Stimulated activated CD4-positive, alpha-beta T cell treated with anti-CD3 and anti-CD28 coated beads, Interleukin-15, amount 100 ng/mL, for 24 hours (primary cell): ENCODE data around the gene CLC.
"Not testable (repeated sequence)": the region's sequence is repeated elsewhere in the genome, so short reads cannot be mapped to it uniquely, and the experiment has no call there.

Experiments
- DNase-seq: peaks from one replicate; pipeline ENCODE4 v3.0.0-alpha.2; 2020

Gene CLC

DNA sequence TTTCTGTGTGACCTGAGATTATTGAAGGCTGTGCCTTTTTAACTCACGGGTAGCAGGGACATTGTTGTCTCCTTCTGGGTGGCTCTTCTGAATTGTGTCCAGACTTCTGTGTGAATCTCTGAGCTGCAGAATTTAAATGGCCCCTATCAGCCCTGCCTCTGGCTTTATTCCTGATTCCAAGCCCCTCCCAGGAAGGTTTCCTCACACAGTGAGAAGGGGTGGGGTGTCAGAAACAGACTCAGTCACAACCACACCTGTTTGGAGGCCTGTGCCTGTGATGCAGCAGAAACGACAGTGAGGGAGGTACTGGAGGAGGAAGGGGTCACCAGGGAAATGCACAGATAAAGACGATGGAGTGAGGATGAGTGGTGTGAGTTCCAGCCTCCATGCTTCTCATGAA, at the start of gene CLC:
CLC (minus strand) TSS at position 139 of the 400 bp plus-strand sequence; CDS start at position 62, 77 bp downstream.
- no peak for DNase-seq

DNA sequence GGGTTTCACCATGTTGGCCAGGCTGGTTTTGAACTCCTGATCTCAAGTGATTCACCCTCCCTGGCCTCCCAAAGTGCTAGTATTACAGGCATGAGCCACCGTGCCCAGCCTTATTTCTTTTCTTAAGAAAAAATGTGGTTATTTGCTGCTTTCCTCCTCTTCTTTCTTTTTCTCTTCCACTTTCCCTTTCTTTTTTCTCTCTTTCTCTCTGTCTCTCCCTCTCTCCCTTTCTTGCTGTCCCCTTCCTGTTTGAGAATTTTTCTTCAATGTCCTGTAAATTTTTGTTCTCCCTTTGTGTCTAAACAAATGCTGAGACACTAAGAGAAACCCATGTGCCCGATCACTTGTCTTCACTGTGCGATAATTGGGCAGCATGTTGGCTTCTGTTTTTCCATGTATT, 43.1 kb upstream of the CLC start:
- DNase-seq: no peak

DNA sequence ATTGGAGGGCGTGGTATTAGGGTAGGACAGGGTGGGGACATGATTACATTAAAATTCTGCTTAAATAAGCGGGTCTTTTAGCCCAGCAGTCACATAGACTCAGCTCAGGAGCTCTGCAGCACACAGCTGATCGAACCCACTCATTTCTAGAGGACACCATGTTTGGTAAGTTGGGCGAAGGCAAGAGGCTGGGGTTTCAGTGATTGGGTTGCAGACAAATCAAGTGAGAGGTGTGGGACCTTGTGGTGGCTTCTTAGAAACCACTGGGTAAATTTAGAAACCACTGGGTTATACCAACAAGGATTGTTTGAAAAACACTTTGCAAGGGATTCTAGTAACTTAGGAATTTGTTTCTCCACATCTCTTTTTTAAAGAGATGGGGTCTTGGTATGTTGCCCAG, 40.9 kb upstream of the CLC start, which contains the start of gene LEUTX:
LEUTX (plus strand) TSS at position 92 of the 400 bp plus-strand sequence; CDS start at position 159, 67 bp downstream.
- DNase-seq: peak; percentile 13

DNA sequence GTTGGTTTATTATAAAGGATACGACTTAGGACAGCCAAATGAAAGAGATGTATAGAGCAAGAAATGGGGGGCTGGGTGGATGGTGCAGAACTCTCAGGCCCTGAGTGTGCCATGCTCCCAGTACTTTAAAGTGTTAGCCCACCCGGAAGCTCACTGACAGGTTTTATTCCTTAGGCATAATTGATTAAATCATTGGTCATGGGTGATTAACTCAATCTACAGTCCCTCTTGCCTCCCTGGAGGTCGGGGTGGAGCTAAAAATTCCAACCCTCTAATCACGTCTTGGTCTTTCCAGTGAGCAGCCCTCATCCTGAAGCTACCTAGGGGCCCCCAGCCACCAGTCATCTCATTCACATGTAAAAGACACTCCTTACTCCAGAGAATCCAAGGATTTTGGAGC, 31.0 kb upstream of the CLC start:
- no peak for DNase-seq

DNA sequence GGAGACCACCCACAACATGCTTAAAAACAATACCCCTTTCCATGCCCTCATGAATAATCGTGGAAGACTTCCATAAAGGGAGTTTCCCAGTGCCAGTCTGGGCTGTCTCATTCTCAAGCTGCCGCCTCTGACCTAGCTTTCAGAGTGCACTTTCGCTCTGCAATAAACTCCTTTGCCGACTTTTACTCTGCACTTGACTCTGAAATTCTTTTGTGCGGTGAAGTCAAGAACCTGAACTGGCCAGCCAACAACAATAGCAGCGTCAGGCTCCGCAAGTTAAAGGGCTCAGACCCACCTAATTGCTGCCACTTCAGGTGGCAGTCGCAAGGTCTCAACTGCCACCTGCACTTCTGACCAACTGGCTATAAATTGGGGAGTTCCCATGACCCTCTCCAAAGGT, 30.5 kb upstream of the CLC start:
- DNase-seq: no peak

DNA sequence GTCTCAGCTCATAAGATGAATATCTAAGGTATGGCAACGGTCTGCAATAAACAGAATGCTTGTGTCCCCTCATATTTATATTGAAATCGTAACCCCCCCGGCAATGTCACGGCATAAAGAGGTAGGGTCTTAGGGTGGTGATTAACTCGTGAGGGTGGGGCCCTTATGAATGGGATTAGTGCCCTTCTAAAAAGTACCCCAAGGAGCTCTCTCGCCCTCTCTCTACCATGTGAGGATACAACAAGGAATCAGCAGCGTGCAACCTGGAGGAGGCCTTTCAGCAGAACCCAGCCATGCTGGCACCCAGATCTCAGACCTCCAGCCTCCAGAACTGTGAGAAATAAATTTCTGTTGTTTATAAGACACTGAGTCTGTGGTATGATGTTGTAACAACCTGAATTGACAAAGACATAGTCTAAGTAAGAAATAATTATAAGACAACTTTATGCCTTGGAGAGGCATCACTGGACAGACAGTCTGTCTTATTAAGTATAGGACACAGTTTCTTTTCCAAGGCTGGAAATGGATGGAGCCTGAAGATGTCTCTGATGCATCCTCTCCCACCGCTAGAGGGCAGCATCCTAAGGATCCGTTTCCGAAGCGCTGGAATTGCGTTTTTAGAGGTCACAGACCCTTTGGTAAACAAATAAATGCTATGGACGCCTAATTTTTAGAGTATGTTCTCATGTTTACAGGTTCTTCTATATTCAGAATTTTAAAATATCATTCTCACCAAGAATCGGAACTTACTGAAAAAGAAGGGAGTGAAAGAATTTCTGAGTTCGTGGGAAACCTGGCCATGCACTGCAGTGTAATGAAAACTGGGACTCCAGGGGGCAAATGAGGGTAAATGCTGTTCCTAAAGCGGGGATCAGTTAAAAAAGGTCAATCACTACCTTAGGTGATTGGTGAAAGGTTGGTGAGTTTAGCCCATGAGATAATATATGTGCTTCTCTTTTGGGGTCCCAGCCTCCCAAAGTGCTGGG, 27.6 kb upstream of the CLC start:
- peak; percentile 66 for DNase-seq

DNA sequence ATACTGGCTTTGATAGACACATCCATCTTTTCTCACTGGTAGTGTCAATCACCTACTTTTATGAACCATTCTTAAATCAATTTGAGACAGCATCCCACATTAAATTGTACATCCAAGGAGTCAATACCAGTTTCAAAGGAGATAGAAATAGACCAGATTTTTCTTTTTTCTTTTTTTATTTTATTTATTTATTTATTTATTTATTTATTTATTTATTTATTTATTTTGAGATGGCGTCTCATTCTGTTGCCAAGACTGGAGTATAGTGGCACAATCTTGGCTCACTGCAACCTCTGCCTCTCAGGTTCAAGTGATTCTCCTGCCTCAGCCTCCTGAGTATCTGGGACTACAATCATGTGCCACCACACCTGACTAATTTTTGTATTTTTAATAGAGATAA, 24.0 kb upstream of the CLC start:
- DNase-seq: not testable (repeated sequence)

DNA sequence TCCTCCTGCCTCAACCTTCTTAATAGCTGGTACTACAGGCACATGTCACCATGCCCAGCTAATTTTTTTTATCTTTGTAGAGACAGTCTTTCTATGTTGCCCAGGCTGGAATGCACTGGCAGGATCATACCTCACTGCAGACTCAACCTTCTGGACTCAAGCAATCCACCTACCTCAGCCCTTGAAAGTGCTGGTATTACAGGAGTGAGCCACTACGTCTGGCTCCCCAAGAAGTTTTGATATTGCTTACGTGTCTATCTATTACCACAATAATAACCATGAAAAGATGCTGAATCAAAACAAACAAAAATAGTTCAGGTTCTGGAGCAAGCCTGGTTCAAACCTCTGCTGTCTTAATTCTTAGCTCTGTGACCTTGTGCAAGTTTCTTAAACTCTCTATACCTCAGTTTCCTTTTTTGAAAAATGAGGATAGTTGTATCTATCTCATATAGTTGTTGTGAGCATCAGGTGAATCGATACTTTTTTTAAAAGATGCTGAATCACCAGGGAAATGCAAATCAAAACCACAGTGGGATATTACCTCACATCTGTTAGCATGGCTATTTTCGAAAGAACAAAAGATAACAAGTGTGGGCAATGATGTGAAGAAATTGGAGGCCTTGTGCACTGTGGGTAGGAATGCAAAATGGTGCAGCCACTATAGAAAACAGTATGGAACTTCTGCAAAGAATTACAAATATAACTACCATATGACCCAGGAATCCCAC, 21.8 kb upstream of the CLC start:
- no peak for DNase-seq

DNA sequence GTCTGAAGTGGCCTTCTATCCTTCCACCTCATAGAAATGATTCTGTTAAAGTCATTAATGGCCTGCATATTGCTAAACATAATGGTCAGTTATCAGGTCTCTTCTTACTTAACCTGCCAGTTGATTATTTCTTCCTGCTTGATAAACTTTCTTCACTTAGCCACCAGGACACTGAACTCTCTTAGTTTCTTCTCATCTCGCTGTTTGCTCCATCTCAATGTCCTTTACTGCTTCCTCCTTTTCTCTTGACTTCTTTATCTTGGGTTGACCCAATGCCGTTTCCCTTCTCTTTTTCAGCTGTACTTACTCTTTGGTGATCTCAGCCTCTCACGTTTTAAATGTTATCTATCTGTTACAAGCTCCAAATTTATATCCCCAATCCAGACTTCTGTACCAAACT, 17.1 kb upstream of the CLC start:
- no peak for DNase-seq

DNA sequence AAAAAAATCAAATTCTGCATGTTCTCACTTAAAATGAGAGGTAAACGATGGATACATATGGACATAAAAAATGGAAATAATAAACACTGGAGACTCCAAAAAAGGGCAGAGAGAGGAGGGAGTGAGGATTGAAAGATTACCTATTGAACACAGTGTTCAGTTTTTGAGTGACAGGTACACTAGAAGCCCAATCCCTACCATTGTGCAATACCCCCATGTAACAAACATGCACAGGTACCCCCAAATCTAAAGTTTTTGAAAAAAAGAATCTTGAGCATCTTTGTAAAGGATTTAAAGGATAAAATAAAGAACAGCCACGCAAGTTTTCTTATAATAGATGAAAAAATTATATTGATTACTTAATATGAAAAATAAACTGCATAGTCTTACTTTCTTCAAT, 16.7 kb upstream of the CLC start:
- no peak for DNase-seq

DNA sequence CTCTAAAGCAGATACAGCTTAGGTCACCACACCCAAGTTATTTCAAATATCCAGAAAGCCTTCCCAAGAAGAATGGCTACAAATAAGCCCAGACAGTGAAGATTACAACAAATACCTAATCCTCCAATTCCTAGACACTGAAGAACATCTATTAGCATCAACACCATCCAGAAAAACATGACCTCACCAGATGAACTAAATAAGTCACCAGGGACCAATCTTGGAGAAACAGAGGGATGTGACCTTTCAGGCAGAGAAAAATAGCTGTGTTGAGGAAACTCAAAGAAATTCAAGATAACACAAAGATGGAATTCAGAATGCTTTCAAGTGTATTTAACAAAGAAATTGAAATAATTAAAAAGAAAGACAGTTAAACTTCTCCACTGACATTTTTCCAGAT, 15.0 kb upstream of the CLC start:
- DNase-seq: no peak

DNA sequence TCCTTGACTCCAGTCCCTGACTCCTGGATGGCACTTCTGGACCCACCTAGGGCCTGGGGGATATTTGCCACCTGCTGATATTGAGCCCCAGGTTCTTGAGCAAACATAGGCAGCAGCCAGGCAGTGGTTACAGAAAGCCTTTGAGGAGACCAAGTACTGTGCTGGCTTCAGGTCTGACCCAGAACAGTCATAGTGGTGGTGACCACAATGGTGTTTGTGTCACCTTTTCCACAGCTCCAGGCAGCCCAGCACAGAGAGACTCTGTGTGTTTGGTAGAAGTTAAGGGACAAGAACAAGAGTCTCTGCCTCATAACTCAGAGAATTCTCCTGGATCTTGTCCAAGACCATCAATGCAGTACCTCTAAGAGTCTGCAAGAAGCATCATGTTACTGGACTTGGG, 14.6 kb upstream of the CLC start:
- DNase-seq: peak; percentile 28

DNA sequence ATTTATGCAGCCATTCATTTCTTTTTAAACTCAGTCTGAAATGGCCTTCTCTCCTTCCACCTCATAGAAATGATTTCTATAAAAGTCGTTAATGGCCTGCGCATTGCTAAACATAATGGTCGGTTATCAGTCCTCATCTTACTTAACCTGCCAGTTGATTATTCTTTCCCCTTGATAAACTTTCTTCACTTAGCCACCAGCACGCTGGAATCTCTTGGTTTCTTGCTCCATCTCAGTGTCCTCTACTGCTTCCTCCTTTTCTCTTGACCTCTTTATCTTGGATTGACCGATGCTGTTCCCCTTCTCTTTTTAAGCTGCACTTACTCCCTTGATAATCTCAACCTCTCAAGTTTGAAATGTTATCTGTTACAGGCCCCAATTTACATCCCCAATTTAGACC, 12.2 kb upstream of the CLC start:
- no peak for DNase-seq

DNA sequence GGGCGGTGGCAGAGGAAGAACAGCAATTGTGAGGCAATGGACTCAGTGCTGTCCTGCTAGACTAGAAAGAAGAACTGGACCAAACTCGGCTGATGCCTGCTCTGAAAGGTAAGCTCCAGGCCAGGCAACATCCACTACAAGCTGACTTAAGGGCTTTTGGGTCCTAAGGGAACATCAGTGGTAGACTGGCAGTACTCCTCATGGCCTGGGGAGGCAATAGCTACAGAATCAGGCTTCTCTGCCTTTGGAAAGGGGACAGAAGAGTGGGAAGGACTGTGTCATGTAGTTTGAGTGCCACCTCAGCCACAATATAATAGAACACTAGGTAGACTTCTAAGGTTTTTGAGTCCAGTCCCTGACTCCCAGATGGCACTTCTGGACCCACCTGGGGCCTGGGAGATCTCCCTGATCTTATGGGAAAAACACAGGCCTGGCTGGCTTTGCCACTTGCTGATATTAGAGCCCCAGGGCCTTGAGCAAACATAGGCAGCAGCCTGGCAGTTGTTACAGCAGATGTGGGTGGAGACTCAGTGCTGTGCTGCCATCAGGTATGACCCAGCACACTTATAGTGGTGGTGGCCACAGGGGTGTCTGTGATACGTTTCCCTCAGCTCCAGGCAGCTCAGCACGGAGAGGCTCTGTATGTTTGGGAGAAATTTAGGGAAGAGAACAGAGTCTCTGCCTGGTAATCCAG, 9.2 kb upstream of the CLC start:
- DNase-seq: no peak

DNA sequence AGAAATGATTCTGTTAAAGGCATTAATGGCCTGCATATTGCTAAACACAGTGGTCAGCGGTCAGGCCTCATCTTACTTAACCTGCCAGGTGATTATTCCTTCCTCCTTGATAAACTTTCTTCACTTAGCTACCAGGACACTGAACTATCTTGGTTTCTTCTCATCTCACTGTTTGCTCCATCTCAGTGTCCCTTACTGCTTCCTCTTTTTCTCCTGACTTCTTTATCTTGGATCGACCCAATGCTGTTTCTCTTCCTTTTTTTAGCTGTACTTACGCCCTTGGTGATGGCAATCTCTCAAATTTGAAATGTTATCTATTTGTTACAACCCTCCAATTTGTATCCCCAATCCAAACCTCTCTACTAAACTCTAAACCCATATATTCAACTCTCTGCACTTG, 7.8 kb upstream of the CLC start:
- no peak for DNase-seq

DNA sequence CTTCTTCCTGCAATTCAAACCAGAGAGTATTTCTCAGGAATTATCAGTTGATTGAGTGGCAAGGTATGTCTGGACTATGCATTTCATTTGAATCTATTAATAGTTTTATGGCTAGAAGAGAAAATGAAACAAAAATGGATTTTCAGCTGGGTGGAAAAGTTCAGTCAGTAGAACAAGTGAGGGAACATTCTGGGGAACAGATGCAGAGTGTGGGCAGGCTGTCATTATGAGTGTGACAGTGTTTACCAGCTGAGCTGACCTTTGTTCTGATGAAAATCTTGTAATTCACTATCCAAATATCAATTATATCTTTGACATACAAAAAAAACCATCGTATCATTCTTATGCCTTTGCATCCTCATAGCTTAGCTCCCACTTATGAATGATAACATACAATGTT, 2.6 kb upstream of the CLC start:
- DNase-seq: peak; percentile 37

DNA sequence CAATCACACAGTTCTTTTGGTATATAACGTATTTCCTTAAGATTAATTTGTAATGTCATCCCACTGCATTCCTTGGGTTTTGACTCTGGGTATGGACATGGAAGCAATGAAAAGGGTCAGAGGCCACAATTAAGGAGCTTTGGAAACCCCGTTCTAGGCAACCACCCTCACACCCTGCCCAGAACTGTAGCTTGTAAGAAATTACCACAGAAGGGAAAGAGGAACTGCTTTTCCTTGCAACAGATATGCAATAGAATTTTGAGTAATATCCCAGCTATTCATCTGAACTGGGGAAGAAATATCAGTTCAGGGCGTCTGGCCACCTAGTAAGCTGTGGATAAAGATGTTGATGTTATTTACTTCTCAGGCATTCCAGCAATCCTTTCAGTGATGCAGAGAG, 985 bp upstream of the CLC start:
- DNase-seq: no peak

DNA sequence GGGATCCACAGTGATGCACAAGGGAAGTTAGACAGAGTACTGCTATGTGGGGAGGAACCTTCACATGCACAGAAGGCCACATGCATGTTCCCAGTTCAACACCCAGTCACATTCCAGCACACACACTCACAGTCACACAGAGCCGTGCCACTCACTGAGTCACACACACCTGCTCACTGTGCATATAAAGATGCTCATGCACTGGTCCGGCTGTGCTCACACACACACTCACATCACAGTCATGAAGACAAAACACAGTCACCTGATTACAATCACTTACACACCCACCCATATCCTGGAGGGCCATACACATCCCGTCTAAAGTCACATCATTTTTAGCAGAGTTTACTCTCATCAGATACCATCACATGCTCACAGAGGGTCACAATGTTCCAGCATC, 478 bp downstream of the CLC start:
- DNase-seq: peak; percentile 11

DNA sequence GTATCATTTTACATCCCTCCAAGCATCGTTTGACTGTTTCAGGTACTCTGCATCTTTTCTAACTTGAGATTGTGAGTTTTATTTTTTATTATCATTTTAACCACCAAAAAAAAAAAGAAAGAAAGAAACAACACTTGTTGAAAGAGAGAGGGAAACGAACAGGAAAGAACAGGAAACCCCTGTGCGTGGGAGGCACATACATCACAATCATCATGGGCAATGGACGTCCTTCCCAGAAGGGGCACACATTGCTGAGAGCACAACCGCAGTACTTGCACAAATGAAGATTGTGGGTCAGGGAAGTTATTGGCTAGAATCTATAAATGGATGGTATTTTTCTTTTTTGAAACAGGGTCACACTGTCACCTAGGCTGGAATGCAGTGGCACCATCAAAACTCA, 1.7 kb downstream of the CLC start:
- peak; percentile 21 for DNase-seq

DNA sequence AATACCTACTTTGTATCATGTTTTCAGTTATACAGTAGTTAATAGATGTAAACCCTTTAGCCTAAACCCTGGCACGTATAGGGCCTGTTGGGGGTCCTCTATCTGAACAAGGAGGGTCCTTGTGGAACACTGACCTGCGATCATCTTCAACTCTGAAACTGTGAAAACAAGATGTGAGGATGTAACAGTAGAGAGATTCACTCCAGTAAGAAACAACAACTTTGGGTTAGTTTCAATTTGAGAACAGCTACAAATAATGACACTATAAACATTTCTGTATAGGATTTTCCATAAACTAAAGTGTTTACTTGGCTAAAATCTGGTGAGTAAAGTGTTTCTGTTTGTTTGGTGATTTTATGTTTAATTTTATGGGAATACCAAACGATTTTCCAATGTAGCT, 2.1 kb downstream of the CLC start:
- DNase-seq: no peak

DNA sequence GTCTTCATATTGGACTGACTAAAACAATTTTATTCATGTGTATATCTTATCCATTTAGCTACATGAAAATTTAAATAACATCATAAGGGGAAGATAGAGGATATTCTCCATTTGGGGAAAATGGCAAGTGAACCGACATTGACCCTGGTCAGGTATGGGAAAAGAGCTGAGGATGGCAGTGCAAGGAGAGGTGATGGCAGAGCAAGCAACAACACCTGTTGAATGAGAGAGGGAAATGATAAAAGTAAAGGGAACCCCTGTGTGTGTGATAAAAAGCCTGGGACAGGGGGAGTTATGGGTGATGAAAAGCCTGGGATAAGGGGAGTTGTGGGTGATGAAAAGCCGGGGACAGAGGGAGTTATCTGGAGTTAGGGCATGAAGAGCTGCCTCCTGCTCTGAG, 4.0 kb downstream of the CLC start:
- no peak for DNase-seq

DNA sequence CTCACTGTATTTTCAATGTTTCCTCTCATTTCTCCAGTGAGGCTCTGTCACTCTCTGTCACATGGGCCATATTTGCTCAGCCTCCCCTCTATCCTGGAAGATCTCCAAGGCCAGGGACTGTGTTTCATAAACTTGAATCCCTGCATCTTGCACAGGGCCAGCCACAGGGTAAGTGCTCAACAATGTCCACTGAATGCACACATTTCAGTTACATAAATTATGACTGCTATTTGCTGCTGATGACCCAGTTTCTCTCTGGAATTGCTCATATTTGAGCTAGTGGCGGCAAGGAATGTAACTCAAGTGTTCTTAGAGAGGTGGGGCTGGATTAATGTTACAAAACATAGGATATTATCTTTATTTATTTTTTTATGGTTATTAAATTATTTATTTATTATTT, 6.1 kb downstream of the CLC start:
- no peak for DNase-seq

DNA sequence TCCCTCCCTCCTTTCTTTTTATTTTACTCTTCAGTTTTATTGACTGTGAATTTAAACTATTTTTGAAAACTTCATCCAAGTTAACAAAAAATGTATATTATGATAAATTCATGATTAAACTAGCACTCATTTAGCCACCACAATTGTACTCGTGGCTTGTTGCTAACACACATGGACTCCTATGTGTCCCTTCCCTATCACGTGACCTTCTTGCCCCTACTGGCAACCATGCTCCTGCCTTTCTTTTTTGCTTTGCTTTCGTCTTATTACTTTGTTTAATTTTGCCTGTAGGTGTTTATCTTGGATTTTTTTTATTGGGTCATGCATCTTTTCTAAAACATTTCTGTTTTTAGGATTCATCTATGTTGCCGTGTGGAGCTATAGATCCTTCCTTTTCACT, 8.2 kb downstream of the CLC start:
- DNase-seq: no peak

DNA sequence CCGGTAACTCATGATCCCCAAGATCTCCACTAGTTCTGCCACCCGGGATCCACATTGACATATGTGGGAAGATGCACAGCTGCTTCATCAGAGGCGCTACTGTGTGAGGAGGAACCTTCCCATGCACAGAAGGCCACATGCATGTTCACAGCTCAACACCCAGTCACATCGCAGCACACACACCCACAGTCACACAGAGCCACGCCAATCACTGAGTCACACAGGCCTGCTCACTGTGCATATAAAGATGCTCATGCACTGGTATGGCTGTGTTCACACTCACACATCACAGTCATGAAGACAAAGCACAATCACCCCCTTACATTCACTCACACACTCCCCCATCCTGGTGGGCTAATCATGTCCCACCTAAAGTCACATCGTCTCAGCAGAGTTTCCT, 9.8 kb downstream of the CLC start:
- DNase-seq: no peak
